ENCODE results near the gene FOXC1. TPM values are rescaled to one million over a fixed set of nuclear protein-coding genes. Genes with fewer than 3 reads are reported as not detected.

Gene FOXC1
- total RNA-seq, 2 donors from 2014 or later: 7.1 to 10.1 TPM

GRCh38 chr6:1577146-1577680 is 32.5 kb upstream of the FOXC1 start:
- Mint-ChIP-seq H3K27me3 (ENCODE audit: insufficient read depth) (peaks cover 25% of the 10 kb centered on the region), H3K9me3 (no peaks in the 10 kb centered on the region), H3K27ac (no peak overlapping the region), H3K4me1 (peaks cover 31% of the 10 kb centered on the region), H3K4me3 (no peak overlapping the region), H3K36me3 (ENCODE audit: low read depth) (no peaks in the 10 kb centered on the region)
- Histone ChIP-seq H3K36me3 (ENCODE audit: control insufficient read depth, insufficient read depth, low read length) (no peaks in the 10 kb centered on the region), H3K4me1 (ENCODE audit: control insufficient read depth, insufficient read depth, low read length) (peaks cover 19% of the 10 kb centered on the region), H3K9ac (ENCODE audit: extremely low read depth, low read length, poor library complexity, severe bottlenecking) (no peak overlapping the region), H3K4me3 (ENCODE audit: low read length) (no peak overlapping the region), H3K27me3 (ENCODE audit: control insufficient read depth, insufficient read depth, low read length, poor library complexity, severe bottlenecking) (no peaks in the 10 kb centered on the region), H3K27ac (ENCODE audit: low read depth, low read length) (no peak overlapping the region), H3K9me3 (ENCODE audit: control insufficient read depth, low read length) (no peaks in the 10 kb centered on the region)
- TF ChIP-seq, protein P1, sequence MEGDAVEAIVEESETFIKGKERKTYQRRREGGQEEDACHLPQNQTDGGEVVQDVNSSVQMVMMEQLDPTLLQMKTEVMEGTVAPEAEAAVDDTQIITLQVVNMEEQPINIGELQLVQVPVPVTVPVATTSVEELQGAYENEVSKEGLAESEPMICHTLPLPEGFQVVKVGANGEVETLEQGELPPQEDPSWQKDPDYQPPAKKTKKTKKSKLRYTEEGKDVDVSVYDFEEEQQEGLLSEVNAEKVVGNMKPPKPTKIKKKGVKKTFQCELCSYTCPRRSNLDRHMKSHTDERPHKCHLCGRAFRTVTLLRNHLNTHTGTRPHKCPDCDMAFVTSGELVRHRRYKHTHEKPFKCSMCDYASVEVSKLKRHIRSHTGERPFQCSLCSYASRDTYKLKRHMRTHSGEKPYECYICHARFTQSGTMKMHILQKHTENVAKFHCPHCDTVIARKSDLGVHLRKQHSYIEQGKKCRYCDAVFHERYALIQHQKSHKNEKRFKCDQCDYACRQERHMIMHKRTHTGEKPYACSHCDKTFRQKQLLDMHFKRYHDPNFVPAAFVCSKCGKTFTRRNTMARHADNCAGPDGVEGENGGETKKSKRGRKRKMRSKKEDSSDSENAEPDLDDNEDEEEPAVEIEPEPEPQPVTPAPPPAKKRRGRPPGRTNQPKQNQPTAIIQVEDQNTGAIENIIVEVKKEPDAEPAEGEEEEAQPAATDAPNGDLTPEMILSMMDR (conservative IDR thresholded peaks at IDR 0.05): no peak
- DNase-seq: no peak
- 82 to 96% methylated on average over 2 to 11 of the region's 11 CpGs for WGBS, 2 experiments (ENCODE audit: insufficient coverage in 1 of 2, insufficient read length in 1 of 2)

- Mint-ChIP-seq H3K27ac (no peak overlapping the region), H3K27me3 (ENCODE audit: insufficient read depth) (peaks cover 27% of the 10 kb centered on the region), H3K9me3 (no peaks in the 10 kb centered on the region), H3K4me1 (peaks cover 31% of the 10 kb centered on the region), H3K4me3 (no peak overlapping the region), H3K36me3 (ENCODE audit: low read depth) (no peaks in the 10 kb centered on the region)
- Histone ChIP-seq H3K27ac (ENCODE audit: low read depth, low read length) (no peak overlapping the region), H3K4me3 (ENCODE audit: low read length) (no peak overlapping the region), H3K9me3 (ENCODE audit: control insufficient read depth, low read length) (no peaks in the 10 kb centered on the region), H3K9ac (ENCODE audit: extremely low read depth, low read length, poor library complexity, severe bottlenecking) (no peak overlapping the region), H3K36me3 (ENCODE audit: control insufficient read depth, insufficient read depth, low read length) (no peaks in the 10 kb centered on the region), H3K4me1 (ENCODE audit: control insufficient read depth, insufficient read depth, low read length) (peaks cover 19% of the 10 kb centered on the region), H3K27me3 (ENCODE audit: control insufficient read depth, insufficient read depth, low read length, poor library complexity, severe bottlenecking) (no peaks in the 10 kb centered on the region)
- TF ChIP-seq, protein P1 (conservative IDR thresholded peaks at IDR 0.05): no peak
- WGBS, 2 experiments (ENCODE audit: insufficient coverage in 1 of 2, insufficient read length in 1 of 2): 87 to 91% methylated on average over 14 to 19 of the region's 19 CpGs
- no peak for DNase-seq
Measured at GRCh38 chr6:1577896-1578745, 31.6 kb upstream of the FOXC1 start.

- Histone ChIP-seq H3K4me3 (ENCODE audit: low read length) (no peak overlapping the region), H3K27ac (ENCODE audit: low read depth, low read length) (no peak overlapping the region), H3K36me3 (ENCODE audit: control insufficient read depth, insufficient read depth, low read length) (no peaks in the 10 kb centered on the region), H3K9me3 (ENCODE audit: control insufficient read depth, low read length) (peaks cover 6% of the 10 kb centered on the region), H3K9ac (ENCODE audit: extremely low read depth, low read length, poor library complexity, severe bottlenecking) (no peak overlapping the region), H3K4me1 (ENCODE audit: control insufficient read depth, insufficient read depth, low read length) (peaks cover 19% of the 10 kb centered on the region), H3K27me3 (ENCODE audit: control insufficient read depth, insufficient read depth, low read length, poor library complexity, severe bottlenecking) (no peaks in the 10 kb centered on the region)
- no peaks in the 10 kb centered on the region for H3K36me3 Mint-ChIP-seq (ENCODE audit: low read depth)
- H3K27me3 Mint-ChIP-seq (ENCODE audit: insufficient read depth): peaks cover 29% of the 10 kb centered on the region
- H3K4me3 Mint-ChIP-seq: no peak overlapping the region
- DNase-seq: no peak
- TF ChIP-seq, protein P1 (conservative IDR thresholded peaks at IDR 0.05): no peak
- H3K9me3 Mint-ChIP-seq: no peaks in the 10 kb centered on the region
- no peak overlapping the region for H3K27ac Mint-ChIP-seq
- peaks cover 29% of the 10 kb centered on the region for H3K4me1 Mint-ChIP-seq
- WGBS, 2 experiments (ENCODE audit: insufficient coverage in 1 of 2, insufficient read length in 1 of 2): 97 to 98% methylated on average over 5 of the region's 5 CpGs
Measured at GRCh38 chr6:1579096-1579495, 30.6 kb upstream of the FOXC1 start.

Data from endodermal cell (in vitro differentiated cells).